Activated T-cell treated with anti-CD3 and anti-CD28 coated beads for 1 hour (primary cell): ENCODE measurements around the gene STAM.
"Not testable (repeated sequence)": the region's sequence is repeated elsewhere in the genome, so short reads cannot be mapped to it uniquely, and the experiment has no call there.

ENCODE experiments used
- DNase-seq: peaks from one replicate; pipeline ENCODE4 v3.0.0-alpha.2; 2020; ENCODE audit warnings: low read depth

STAM gene

GRCh38 chr10:17676919-17677318 lies 33.0 kb downstream of the STAM start:
- DNase-seq, result no peak

- DNase-seq, result no peak
These were observed 38.4 kb downstream of the STAM start for GRCh38 chr10:17682236-17682946.

- DNase-seq, result no peak
These were observed 39.6 kb downstream of the STAM start for GRCh38 chr10:17683541-17683940.

GRCh38 chr10:17684537-17684936 lies 40.6 kb downstream of the STAM start:
- DNase-seq, result no peak

- DNase-seq, result no peak
These were observed 41.4 kb downstream of the STAM start for GRCh38 chr10:17685233-17685840.

- no peak for DNase-seq
These were observed 43.3 kb downstream of the STAM start for GRCh38 chr10:17687117-17687831.

GRCh38 chr10:17689137-17689536 lies 45.2 kb downstream of the STAM start:
- DNase-seq, result no peak

GRCh38 chr10:17693009-17693408 lies 49.1 kb downstream of the STAM start:
- DNase-seq, result no peak

GRCh38 chr10:17698696-17699095 lies 54.7 kb downstream of the STAM start:
- no peak for DNase-seq

GRCh38 chr10:17701301-17701700 lies 57.4 kb downstream of the STAM start:
- DNase-seq, result no peak

- no peak for DNase-seq
These were observed 59.8 kb downstream of the STAM start for GRCh38 chr10:17703706-17704105.

- no peak for DNase-seq
These were observed 64.9 kb downstream of the STAM start for GRCh38 chr10:17708821-17709220.

GRCh38 chr10:17709492-17709891 lies 65.5 kb downstream of the STAM start:
- DNase-seq, result no peak

- DNase-seq, result no peak
These were observed 66.2 kb downstream of the STAM start for GRCh38 chr10:17710181-17710580.

GRCh38 chr10:17712053-17712452 lies 68.1 kb downstream of the STAM start:
- no peak for DNase-seq

GRCh38 chr10:17712717-17713471 lies 68.9 kb downstream of the STAM start:
- DNase-seq, result no peak

GRCh38 chr10:17713758-17714157 lies 69.8 kb downstream of the STAM start:
- DNase-seq, result no peak

GRCh38 chr10:17716161-17716560 lies 72.2 kb downstream of the STAM start:
- no peak for DNase-seq

GRCh38 chr10:17722317-17723014 lies 78.5 kb downstream of the STAM start:
- not testable (repeated sequence) for DNase-seq

- no peak for DNase-seq
These were observed 81.8 kb downstream of the STAM start for GRCh38 chr10:17725703-17726102.

GRCh38 chr10:17729630-17730029 lies 85.7 kb downstream of the STAM start:
- DNase-seq, result no peak

GRCh38 chr10:17730667-17731066 lies 86.7 kb downstream of the STAM start:
- no peak for DNase-seq
